Retinal pigment epithelial cell (primary cell): ENCODE measurements around the gene SMOC1.

Experiments used
- DNase-seq: peaks from one replicate; pipeline ENCODE4 v3.0.0-alpha.2; 2010; ENCODE audit warnings: low read depth
- H3K4me3 ChIP-seq: 2 replicates; pipeline ENCODE4 v1.5.1; 2011; ENCODE audit warnings: mild to moderate bottlenecking, low read length, control low read depth, moderate library complexity
- CTCF ChIP-seq: conservative IDR thresholded peaks from 2 replicates; pipeline ENCODE4 v1.5.1; 2011; ENCODE audit warnings: low read depth, low read length, control low read depth, inconsistent platforms

SMOC1 gene

GRCh38 chr14:70077005-70077404, 197.8 kb downstream of the SMOC1 start:
- no peak overlapping the region for H3K4me3 ChIP-seq
- DNase-seq = no peak
- no peak for TF ChIP-seq CTCF

GRCh38 chr14:70077720-70078119, 198.5 kb downstream of the SMOC1 start:
- no peak for DNase-seq
- TF ChIP-seq CTCF = no peak
- H3K4me3 ChIP-seq = no peak overlapping the region

- TF ChIP-seq CTCF = no peak
- H3K4me3 ChIP-seq = no peak overlapping the region
- DNase-seq = no peak
Observed at GRCh38 chr14:70078329-70078728, 199.1 kb downstream of the SMOC1 start.

- TF ChIP-seq CTCF = no peak
- H3K4me3 ChIP-seq = no peak overlapping the region
- no peak for DNase-seq
Observed at GRCh38 chr14:70080076-70080475, 200.9 kb downstream of the SMOC1 start.
